PC-3 (cell line): ENCODE results near the gene PATL2. TPM values are rescaled to one million over a fixed set of nuclear protein-coding genes. Genes with fewer than 3 reads are reported as not detected.
A peak's percentile ranks its signal among the peaks of the same experiment; 100 is the strongest.

ENCODE experiments used
- ATAC-seq: fragments of 200-7000 bp; cut with Tn5 transposase; 2 replicates; pipeline ENCODE4 v1.9.1; 2020; ENCODE audit warnings: mild to moderate bottlenecking, moderate library complexity
- BruUV-seq: library from RNA; stranded (reverse); fragments of 400-500 nt; replicated peaks from 2 replicates; lab custom pipeline; 2021; lab: Mats Ljungman, UMichigan
- CTCF ChIA-PET: fragments of 300-600 bp; sonication (Branson Sonifier 250); formaldehyde crosslinking; loops from one replicate; lab custom pipeline; 2022; ENCODE audit warnings: antibody characterized with exemption; lab: Charles Lee
- POLR2A ChIA-PET: fragments of 300-600 bp; sonication (Branson Sonifier 250); formaldehyde crosslinking; loops from one replicate; lab custom pipeline; 2022; ENCODE audit warnings: antibody characterized with exemption; ENCODE audit not compliant: unreplicated experiment; lab: Charles Lee
- DNase-seq: peaks from one replicate; pipeline ENCODE4 v3.0.0-alpha.2; 2015
- H2AFZ ChIP-seq: fragments of 300-600 bp; sonication (generic); 2 replicates; pipeline ENCODE4 v1.6.0; 2016; ENCODE audit warnings: antibody characterized with exemption, low read length
- H3F3A ChIP-seq: fragments of 300-600 bp; sonication (generic); one replicate; pipeline ENCODE4 v1.6.0; 2017; ENCODE audit warnings: antibody characterized with exemption, low read length, control low read depth, mild to moderate bottlenecking; ENCODE audit not compliant: unreplicated experiment
- H3K27ac ChIP-seq: fragments of 300-600 bp; sonication (generic); 2 replicates; pipeline ENCODE4 v1.5.1; 2016; ENCODE audit warnings: mild to moderate bottlenecking, low read length
- H3K27me3 ChIP-seq: fragments of 300-600 bp; sonication (generic); 2 replicates; pipeline ENCODE4 v1.6.1; 2016; ENCODE audit warnings: low read length, mixed read lengths
- H3K36me3 ChIP-seq: fragments of 300-600 bp; sonication (generic); 2 replicates; pipeline ENCODE4 v1.6.1; 2016; ENCODE audit warnings: low read depth, mixed run types, low read length, mixed read lengths
- H3K4me1 ChIP-seq: fragments of 300-600 bp; sonication (generic); 2 replicates; pipeline ENCODE4 v1.5.1; 2016; ENCODE audit warnings: low read length; ENCODE audit not compliant: insufficient read depth
- H3K4me2 ChIP-seq: fragments of 300-600 bp; sonication (generic); 2 replicates; pipeline ENCODE4 v1.6.0; 2016; ENCODE audit warnings: low read length
- H3K4me3 ChIP-seq: fragments of 300-600 bp; sonication (generic); 2 replicates; pipeline ENCODE4 v1.5.1; 2016; ENCODE audit warnings: mild to moderate bottlenecking, low read length, mixed read lengths
- H3K79me2 ChIP-seq: fragments of 300-600 bp; sonication (generic); 2 replicates; pipeline ENCODE4 v1.6.1; 2017; ENCODE audit warnings: low read length, mixed read lengths
- H3K9ac ChIP-seq: fragments of 300-600 bp; sonication (generic); 2 replicates; pipeline ENCODE4 v1.6.0; 2016; ENCODE audit warnings: mild to moderate bottlenecking, low read length
- H3K9me2 ChIP-seq: fragments of 300-600 bp; sonication (generic); replicated peaks from 2 replicates; pipeline ENCODE4 v1.6.1; 2016; ENCODE audit warnings: mixed run types, low read length, mixed read lengths
- H3K9me3 ChIP-seq: fragments of 300-600 bp; sonication (generic); 2 replicates; pipeline ENCODE4 v1.6.1; 2016; ENCODE audit warnings: low read length, mixed read lengths
- H4K20me1 ChIP-seq: fragments of 300-600 bp; sonication (generic); 2 replicates; pipeline ENCODE4 v1.6.1; 2016; ENCODE audit warnings: low read length, mixed read lengths
- EZH2 ChIP-seq: fragments of 300-600 bp; sonication (generic); IDR thresholded peaks from one replicate; pipeline ENCODE4 v1.6.1; 2017; ENCODE audit warnings: antibody characterized with exemption, mild to moderate bottlenecking, low read length; ENCODE audit not compliant: unreplicated experiment
- EZH2phosphoT487 ChIP-seq: fragments of 300-600 bp; sonication (generic); IDR thresholded peaks from 2 replicates; pipeline ENCODE4 v1.6.1; 2018; ENCODE audit warnings: mild to moderate bottlenecking, antibody characterized with exemption, low read length, borderline replicate concordance
- intact Hi-C: fragments of 100-400 bp; cut with micrococcal nuclease; formaldehyde crosslinking; loops from 2 replicates; pipeline ENCODE4 v1.9.0; 2023
- total RNA-seq: library from RNA; depleted of rRNA; stranded (reverse); fragments of >200 nt; gene quantifications from 2 replicates; pipeline ENCODE4 v1.2.3, GENCODE V29; 2014
- TF ChIP-seq, protein P1 (sequence below): fragments of 300-600 bp; sonication (generic); conservative IDR thresholded peaks from 2 replicates; pipeline ENCODE4 v1.5.1; 2017; ENCODE audit warnings: antibody characterized with exemption, low read depth, mild to moderate bottlenecking, low read length

Gene PATL2
- total RNA-seq, 1 experiment from 2014 or later = 0.15 TPM

GRCh38 chr15:44719293-44719999 lies 8.3 kb upstream of the PATL2 start:
- ATAC-seq (peak; percentile 68), DNase-seq (peak; percentile 25)
- H2AFZ ChIP-seq = no peak overlapping the region
- H4K20me1 ChIP-seq = no peaks in the 10 kb centered on the region
- peaks cover 37% of the 10 kb centered on the region for H3K36me3 ChIP-seq
- ChIA-PET POLR2A (no interaction called here), CTCF (no interaction called here)
- BruUV-seq = no TSS peak
- H3K27me3 ChIP-seq = no peaks in the 10 kb centered on the region
- no peak overlapping the region for H3K9ac ChIP-seq
- H3K4me3 ChIP-seq = no peak overlapping the region
- H3K4me2 ChIP-seq = no peak overlapping the region
- H3K79me2 ChIP-seq = peaks cover 6% of the 10 kb centered on the region; the same call in 1 of the 2 replicates
- no peak for TF ChIP-seq EZH2phosphoT487
- TF ChIP-seq, protein P1, sequence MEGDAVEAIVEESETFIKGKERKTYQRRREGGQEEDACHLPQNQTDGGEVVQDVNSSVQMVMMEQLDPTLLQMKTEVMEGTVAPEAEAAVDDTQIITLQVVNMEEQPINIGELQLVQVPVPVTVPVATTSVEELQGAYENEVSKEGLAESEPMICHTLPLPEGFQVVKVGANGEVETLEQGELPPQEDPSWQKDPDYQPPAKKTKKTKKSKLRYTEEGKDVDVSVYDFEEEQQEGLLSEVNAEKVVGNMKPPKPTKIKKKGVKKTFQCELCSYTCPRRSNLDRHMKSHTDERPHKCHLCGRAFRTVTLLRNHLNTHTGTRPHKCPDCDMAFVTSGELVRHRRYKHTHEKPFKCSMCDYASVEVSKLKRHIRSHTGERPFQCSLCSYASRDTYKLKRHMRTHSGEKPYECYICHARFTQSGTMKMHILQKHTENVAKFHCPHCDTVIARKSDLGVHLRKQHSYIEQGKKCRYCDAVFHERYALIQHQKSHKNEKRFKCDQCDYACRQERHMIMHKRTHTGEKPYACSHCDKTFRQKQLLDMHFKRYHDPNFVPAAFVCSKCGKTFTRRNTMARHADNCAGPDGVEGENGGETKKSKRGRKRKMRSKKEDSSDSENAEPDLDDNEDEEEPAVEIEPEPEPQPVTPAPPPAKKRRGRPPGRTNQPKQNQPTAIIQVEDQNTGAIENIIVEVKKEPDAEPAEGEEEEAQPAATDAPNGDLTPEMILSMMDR = no peak
- TF ChIP-seq EZH2 = no peak
- no peaks in the 10 kb centered on the region for H3K9me3 ChIP-seq
- no peaks in the 10 kb centered on the region for H3K9me2 ChIP-seq
- no peaks in the 10 kb centered on the region for H3K4me1 ChIP-seq
- H3F3A ChIP-seq = no peaks in the 10 kb centered on the region
- intact Hi-C loops = no loop called here
- no peak overlapping the region for H3K27ac ChIP-seq

- Histone ChIP-seq H3K9ac (no peak overlapping the region), H3K4me2 (no peak overlapping the region), H3K4me3 (no peak overlapping the region), H3K36me3 (peaks cover 37% of the 10 kb centered on the region), H2AFZ (no peak overlapping the region), H3K79me2 (peaks cover 12% of the 10 kb centered on the region), H3K27me3 (no peaks in the 10 kb centered on the region), H3F3A (no peaks in the 10 kb centered on the region), H3K9me3 (no peaks in the 10 kb centered on the region), H3K4me1 (no peaks in the 10 kb centered on the region), H3K9me2 (no peaks in the 10 kb centered on the region), H4K20me1 (peaks cover 4% of the 10 kb centered on the region; the same call in 1 of the 2 replicates), H3K27ac (no peak overlapping the region)
- ATAC-seq = no peak
- intact Hi-C loops = no loop called here
- ChIA-PET CTCF (no interaction called here), POLR2A (no interaction called here)
- no peak for DNase-seq
- no TSS peak for BruUV-seq
- TF ChIP-seq, protein P1 = no peak
- TF ChIP-seq EZH2phosphoT487 (no peak), EZH2 (no peak)
Observed at GRCh38 chr15:44718927-44719292, 7.8 kb upstream of the PATL2 start.
